Measurements from ENCODE around the gene AKAP6. TPM values are rescaled to one million over a fixed set of nuclear protein-coding genes. Genes with fewer than 3 reads are reported as not detected.

AKAP6 gene
- total and polyA plus RNA-seq, 10 of the 15 experiments (the other 5 are each of a cell fraction or from before 2014, with no cell fraction given) = 0.35 to 5.9 (median 2.2) TPM

GRCh38 chr14:32661216-32661615 lies 332.1 kb downstream of the AKAP6 start (continued):
- no peak for TF ChIP-seq ZBTB11 (CRISPR knock-in tag; IDR thresholded peaks at IDR 0.05)
- TF ChIP-seq ZNF592 (IDR thresholded peaks at IDR 0.05) = no peak
- no peak for TF ChIP-seq CREB1 (IDR thresholded peaks at IDR 0.05; ENCODE audit: low read depth)
- TF ChIP-seq, protein P1, sequence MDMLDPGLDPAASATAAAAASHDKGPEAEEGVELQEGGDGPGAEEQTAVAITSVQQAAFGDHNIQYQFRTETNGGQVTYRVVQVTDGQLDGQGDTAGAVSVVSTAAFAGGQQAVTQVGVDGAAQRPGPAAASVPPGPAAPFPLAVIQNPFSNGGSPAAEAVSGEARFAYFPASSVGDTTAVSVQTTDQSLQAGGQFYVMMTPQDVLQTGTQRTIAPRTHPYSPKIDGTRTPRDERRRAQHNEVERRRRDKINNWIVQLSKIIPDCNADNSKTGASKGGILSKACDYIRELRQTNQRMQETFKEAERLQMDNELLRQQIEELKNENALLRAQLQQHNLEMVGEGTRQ (IDR thresholded peaks at IDR 0.05; ENCODE audit: borderline replicate concordance, low read depth, low read length) = no peak
- TF ChIP-seq TARDBP (IDR thresholded peaks at IDR 0.05; ENCODE audit: borderline replicate concordance) = no peak
